MCF 10A (cell line): ENCODE results near the gene CACNA2D2. TPM values are rescaled to one million over a fixed set of nuclear protein-coding genes. Genes with fewer than 3 reads are reported as not detected.

Experiments
- BruUV-seq: library from RNA; stranded (reverse); fragments of 400-500 nt; replicated peaks from 2 replicates; lab custom pipeline; 2021; lab: Mats Ljungman, UMichigan
- CTCF ChIA-PET: fragments of 300-600 bp; sonication (Branson Sonifier 250); formaldehyde crosslinking; extraction: SDS; loops from one replicate; lab custom pipeline; 2021; ENCODE audit warnings: antibody characterized with exemption, inconsistent platforms; lab: Yijun Ruan, JAX
- POLR2A ChIA-PET: fragments of 300-600, 350-650 bp; sonication (Branson Sonifier 250); formaldehyde crosslinking; extraction: SDS; loops from one replicate; lab custom pipeline; 2020; ENCODE audit warnings: antibody characterized with exemption, inconsistent platforms; lab: Yijun Ruan, JAX
- DNase-seq: peaks from one replicate; pipeline ENCODE4 v3.0.0-alpha.2; 2018; ENCODE audit not compliant: unreplicated experiment
- H3K27ac Mint-ChIP-seq: one replicate; pipeline ENCODE4 v1.8.0; 2022; ENCODE audit warnings: mild to moderate bottlenecking, low read depth, mixed read lengths; ENCODE audit not compliant: unreplicated experiment
- H3K27me3 Mint-ChIP-seq: one replicate; pipeline ENCODE4 v1.8.0; 2022; ENCODE audit warnings: mixed read lengths; ENCODE audit not compliant: insufficient read depth, unreplicated experiment
- H3K36me3 Mint-ChIP-seq: one replicate; pipeline ENCODE4 v1.8.0; 2022; ENCODE audit warnings: mild to moderate bottlenecking, moderate library complexity, mixed read lengths; ENCODE audit not compliant: insufficient read depth, unreplicated experiment
- H3K4me1 Mint-ChIP-seq: one replicate; pipeline ENCODE4 v1.8.0; 2022; ENCODE audit warnings: mixed read lengths; ENCODE audit not compliant: insufficient read depth, unreplicated experiment
- H3K4me3 Mint-ChIP-seq: one replicate; pipeline ENCODE4 v1.8.0; 2022; ENCODE audit warnings: mild to moderate bottlenecking, moderate library complexity, mixed read lengths; ENCODE audit not compliant: unreplicated experiment
- H3K9me3 Mint-ChIP-seq: one replicate; pipeline ENCODE4 v1.8.0; 2022; ENCODE audit warnings: mixed read lengths; ENCODE audit not compliant: unreplicated experiment
- CTCF ChIP-seq: fragments of 200-600 bp; IDR thresholded peaks from one replicate; pipeline ENCODE4 v1.8.0; 2022; ENCODE audit warnings: antibody characterized with exemption, mild to moderate bottlenecking; ENCODE audit not compliant: unreplicated experiment
- intact Hi-C: fragments of 100-400 bp; cut with micrococcal nuclease; formaldehyde crosslinking; loops from 2 replicates; pipeline ENCODE4 v1.14.1; 2022
- total RNA-seq: library from RNA; stranded (reverse); gene quantifications from 2 replicates; pipeline ENCODE4 v1.2.3, GENCODE V29; 2022

Gene CACNA2D2
- total RNA-seq, 1 experiment from 2014 or later: not detected

- no peaks in the 10 kb centered on the region for H3K27me3 Mint-ChIP-seq
- CTCF ChIA-PET: interaction anchor here (0.6 kb wide), 1 partner anchor 898 kb away, joined by 3 read pairs; no protein-coding TSS in a partner anchor
- no peaks in the 10 kb centered on the region for H3K4me1 Mint-ChIP-seq
Measured at GRCh38 chr3:50484722-50485121, 18.7 kb downstream of the CACNA2D2 start.

GRCh38 chr3:50483374-50483773 is 20.1 kb downstream of the CACNA2D2 start:
- intact Hi-C loops: no loop called here
- Mint-ChIP-seq H3K4me3 (no peak overlapping the region), H3K36me3 (no peaks in the 10 kb centered on the region), H3K9me3 (peaks cover 7% of the 10 kb centered on the region), H3K4me1 (no peaks in the 10 kb centered on the region), H3K27ac (no peak overlapping the region), H3K27me3 (no peaks in the 10 kb centered on the region)
- CTCF ChIA-PET: interaction anchor here (0.6 to 1.1 kb wide), 3 partner anchors 26 to 67 kb away, joined by 3 read pairs; no protein-coding TSS in a partner anchor
- POLR2A ChIA-PET: no interaction called here
- no TSS peak for BruUV-seq
- TF ChIP-seq CTCF: no peak
- DNase-seq: no peak

More at GRCh38 chr3:50484722-50485121, 18.7 kb downstream of the CACNA2D2 start:
- no peak overlapping the region for H3K4me3 Mint-ChIP-seq
- no peak overlapping the region for H3K27ac Mint-ChIP-seq
- intact Hi-C loops: no loop called here
- H3K9me3 Mint-ChIP-seq: no peaks in the 10 kb centered on the region
- no peak for DNase-seq
- no TSS peak for BruUV-seq
- no peaks in the 10 kb centered on the region for H3K36me3 Mint-ChIP-seq
- no peak for TF ChIP-seq CTCF
- POLR2A ChIA-PET: no interaction called here

- H3K4me1 Mint-ChIP-seq: no peaks in the 10 kb centered on the region
- ChIA-PET POLR2A (no interaction called here), CTCF (interaction anchor here (1.0 kb wide), 1 partner anchor 134 kb away, joined by 3 read pairs; no protein-coding TSS in a partner anchor)
- H3K27me3 Mint-ChIP-seq: no peaks in the 10 kb centered on the region
- TF ChIP-seq CTCF: no peak
- no peak overlapping the region for H3K4me3 Mint-ChIP-seq
- intact Hi-C loops: no loop called here
- no peak for DNase-seq
- no peaks in the 10 kb centered on the region for H3K36me3 Mint-ChIP-seq
- BruUV-seq: no TSS peak
- no peak overlapping the region for H3K27ac Mint-ChIP-seq
- peaks cover 7% of the 10 kb centered on the region for H3K9me3 Mint-ChIP-seq
Measured at GRCh38 chr3:50481992-50482391, 21.4 kb downstream of the CACNA2D2 start.

GRCh38 chr3:50480471-50480870 is 23.0 kb downstream of the CACNA2D2 start:
- H3K27ac Mint-ChIP-seq: no peak overlapping the region
- no TSS peak for BruUV-seq

More at GRCh38 chr3:50480471-50480870, 23.0 kb downstream of the CACNA2D2 start:
- DNase-seq: no peak
- CTCF ChIA-PET: no interaction called here
- H3K27me3 Mint-ChIP-seq: peaks cover 6% of the 10 kb centered on the region
- H3K9me3 Mint-ChIP-seq: peaks cover 7% of the 10 kb centered on the region
- no peaks in the 10 kb centered on the region for H3K36me3 Mint-ChIP-seq
- no peaks in the 10 kb centered on the region for H3K4me1 Mint-ChIP-seq
- POLR2A ChIA-PET: interaction anchor here (0.7 kb wide), 1 partner anchor 14 kb away, joined by 3 read pairs; no protein-coding TSS in a partner anchor
- H3K4me3 Mint-ChIP-seq: no peak overlapping the region
- intact Hi-C loops: no loop called here
- TF ChIP-seq CTCF: no peak
